RPMI8226 (cell line): ENCODE results near the gene ACSM4.
"Not testable (repeated sequence)": the region's sequence is repeated elsewhere in the genome, so short reads cannot be mapped to it uniquely, and the experiment has no call there.

Experiments used
- DNase-seq: peaks from one replicate; pipeline ENCODE4 v3.0.0-alpha.2; 2015

Gene ACSM4

DNA sequence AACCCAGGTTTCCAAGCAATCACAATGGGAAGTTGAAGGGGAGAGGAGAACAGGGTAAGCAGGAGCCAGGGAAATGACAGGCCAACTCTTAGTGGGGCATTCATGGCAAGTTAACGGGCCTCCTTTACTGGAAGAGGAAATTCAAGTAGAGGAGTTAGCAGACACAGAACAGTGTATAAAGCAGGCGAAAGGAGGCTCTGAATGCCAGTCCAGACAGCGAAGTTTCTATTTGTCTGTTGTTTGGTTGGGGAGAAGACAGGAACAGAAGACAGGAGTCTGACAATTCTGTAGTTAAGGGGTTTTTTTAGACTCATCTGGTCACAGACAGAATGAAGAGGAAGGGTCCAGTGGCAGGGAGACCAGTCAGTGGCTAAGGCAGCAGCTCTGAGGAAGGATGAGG is at the start of gene ACSM4:
Gene ACSM4, plus strand, starts transcription at position 301 of the 400 bp plus-strand sequence. CDS start 260 bp downstream, outside the sequence.
- DNase-seq: no peak

DNA sequence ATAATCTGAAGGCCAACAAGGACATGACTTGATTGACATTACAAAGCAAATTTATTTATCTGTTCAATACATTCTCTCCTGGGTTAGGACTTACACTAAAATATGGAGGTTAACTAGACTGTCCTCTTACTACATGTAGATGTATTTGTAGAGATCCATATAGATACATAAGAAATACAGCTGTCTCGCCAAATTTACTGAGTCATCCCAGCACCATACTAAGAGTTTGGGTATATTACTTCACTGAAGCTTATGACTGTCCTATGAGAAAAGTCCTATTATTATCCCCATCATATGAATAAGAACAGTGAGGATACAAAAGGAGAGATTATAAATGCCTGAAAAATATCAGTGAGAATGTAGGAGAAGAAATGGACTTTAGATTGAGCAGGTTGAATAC is 44.8 kb upstream of the ACSM4 start:
- no peak for DNase-seq

- DNase-seq: no peak
Measured at GRCh38 chr12:7264538-7264937, 39.3 kb upstream of the ACSM4 start.

DNA sequence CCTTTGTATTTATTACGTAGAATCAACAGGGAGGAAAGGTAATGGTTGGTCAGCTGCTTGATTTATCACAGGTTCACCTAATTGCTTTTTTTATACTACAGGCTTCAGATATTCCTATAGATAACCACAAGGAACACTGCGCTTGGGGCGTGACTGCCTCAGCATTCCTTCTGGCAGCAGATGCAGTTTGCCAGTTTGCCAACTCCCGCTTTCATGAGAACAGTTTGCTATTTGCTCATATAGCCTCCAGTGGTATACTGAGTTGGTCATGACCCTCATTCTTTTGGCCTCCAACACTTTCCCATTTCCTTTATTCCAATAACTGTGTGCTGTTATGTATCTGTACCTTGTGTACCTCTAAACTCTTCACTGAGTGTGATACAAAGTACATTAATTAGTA is 38.6 kb upstream of the ACSM4 start:
- no peak for DNase-seq

- no peak for DNase-seq
Measured at GRCh38 chr12:7269273-7269672, 34.6 kb upstream of the ACSM4 start.

DNA sequence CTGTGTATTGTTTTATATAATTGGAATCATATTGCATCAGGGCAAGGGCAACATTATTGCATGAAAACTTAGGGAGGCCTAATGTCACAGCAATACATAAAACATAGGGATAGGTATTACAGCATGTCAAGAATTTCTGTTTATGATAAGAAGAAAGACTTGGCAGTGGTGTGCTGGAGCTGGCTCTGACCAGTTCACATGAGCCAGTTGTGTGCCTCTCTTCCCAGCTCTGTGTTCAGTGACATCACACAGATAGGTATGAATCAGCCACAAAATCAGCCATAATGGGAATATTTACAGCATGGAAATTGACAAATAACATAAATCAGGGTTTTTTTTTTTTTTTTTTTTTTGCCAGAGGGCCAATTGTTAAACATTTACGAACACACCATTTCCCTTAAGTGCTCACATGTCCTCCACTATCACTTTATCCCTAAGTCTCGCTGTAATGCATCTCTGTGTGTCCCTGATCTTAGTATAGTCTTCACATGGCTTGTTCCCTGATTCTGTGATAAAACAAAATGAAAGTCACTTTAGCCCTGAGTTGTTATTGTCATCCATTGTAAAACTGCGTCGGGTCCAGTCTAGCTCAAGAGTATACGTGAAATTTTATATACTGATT is 31.9 kb upstream of the ACSM4 start:
- no peak for DNase-seq

DNA sequence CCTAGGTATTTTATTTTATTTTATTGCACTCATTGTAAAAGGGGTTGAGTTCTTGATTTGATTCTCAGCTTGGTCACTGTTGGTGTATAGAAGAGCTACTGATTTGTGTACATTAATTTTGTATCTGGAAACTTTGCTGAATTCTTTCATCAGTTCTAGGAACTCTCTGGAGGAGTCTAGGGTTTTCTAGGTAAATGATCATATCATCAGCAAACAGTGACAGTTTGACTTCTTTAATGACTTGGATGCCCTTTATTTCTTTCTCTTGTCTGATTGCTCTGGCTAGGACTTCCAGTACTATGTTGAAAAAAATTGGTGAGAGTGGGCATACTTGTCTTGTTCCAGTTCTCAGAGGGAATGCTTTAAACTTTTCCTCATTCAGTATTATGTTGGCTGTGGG is 28.4 kb upstream of the ACSM4 start:
- not testable (repeated sequence) for DNase-seq

GRCh38 chr12:7282844-7283243 is 21.0 kb upstream of the ACSM4 start:
- DNase-seq: no peak

DNA sequence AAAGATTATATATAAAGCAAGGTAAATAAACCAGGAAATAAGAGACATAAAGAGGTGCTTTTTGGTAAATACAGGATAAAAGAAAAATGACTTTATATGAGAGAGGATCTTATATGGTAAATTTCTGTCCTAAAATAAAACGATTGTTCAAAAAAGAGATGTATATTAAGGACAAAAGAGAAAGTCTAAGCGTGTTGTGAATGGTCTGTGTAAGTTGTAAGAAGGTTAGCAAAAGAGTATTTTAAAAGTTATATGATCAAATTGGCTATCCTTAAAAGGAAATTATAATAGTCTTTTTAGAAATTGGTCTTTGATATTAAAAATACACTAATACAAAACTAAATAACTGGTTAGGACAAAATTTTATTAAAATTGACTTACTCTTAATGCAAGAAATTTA is 14.1 kb upstream of the ACSM4 start:
- DNase-seq: no peak

- DNase-seq: not testable (repeated sequence)
Measured at GRCh38 chr12:7290588-7290987, 13.3 kb upstream of the ACSM4 start.

DNA sequence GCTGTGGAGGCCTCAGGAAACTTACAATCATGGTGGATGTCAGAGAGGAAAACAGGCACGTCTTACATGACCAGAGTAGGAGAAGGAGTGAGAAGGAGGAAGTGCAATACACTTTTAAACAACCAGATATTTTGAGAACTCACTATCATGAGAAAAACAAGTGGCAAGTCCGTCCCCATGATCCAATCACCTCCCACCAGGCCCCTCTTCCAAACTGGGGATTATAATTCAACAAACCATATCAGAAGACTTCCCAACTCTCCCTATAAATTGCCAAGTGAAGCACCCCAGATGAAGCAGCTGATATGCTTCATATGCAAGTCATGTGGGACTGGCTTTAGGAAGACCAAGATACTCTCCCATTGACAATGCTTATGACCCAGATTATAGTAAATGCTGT is 11.6 kb upstream of the ACSM4 start:
- no peak for DNase-seq

DNA sequence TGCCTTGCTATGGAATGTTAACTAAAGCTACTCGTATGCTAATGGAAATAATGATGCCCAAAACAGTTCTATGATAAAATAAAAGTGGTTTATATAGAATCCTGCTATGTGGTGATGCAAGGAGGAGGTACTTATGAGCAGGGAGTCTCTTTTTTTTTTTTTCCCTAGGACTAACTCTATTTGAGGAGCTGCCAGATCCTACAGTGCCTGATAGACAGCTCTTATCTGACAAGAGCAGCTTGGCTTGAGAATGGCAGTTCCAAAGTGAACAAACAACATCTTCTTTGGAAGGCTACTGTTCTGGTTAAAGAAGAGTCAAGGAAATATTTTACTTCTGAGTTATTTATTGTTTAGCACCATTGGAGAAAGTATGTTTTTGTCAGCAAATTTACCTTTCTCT is 10.2 kb upstream of the ACSM4 start:
- no peak for DNase-seq

GRCh38 chr12:7295529-7295928 is 8.3 kb upstream of the ACSM4 start:
- DNase-seq: no peak

DNA sequence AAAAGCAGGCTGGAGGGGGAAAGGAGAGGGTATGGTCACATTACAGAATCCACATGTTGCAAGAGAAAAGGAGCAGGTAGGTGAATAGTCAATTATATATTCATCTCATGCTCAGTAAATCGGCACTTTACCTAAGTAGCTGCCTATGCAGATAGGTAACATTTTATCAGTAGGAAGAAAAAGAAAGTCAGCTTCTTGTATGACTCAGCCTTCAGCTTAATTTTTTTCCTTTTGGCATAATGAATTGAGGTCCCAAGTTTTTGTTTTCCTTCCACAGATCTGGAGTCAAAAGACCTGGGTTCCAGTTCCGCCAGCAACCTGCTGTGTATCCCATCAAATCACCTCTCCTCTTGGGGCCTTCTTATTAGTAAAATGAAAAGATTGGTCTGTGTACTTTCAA is 6.0 kb upstream of the ACSM4 start:
- no peak for DNase-seq

DNA sequence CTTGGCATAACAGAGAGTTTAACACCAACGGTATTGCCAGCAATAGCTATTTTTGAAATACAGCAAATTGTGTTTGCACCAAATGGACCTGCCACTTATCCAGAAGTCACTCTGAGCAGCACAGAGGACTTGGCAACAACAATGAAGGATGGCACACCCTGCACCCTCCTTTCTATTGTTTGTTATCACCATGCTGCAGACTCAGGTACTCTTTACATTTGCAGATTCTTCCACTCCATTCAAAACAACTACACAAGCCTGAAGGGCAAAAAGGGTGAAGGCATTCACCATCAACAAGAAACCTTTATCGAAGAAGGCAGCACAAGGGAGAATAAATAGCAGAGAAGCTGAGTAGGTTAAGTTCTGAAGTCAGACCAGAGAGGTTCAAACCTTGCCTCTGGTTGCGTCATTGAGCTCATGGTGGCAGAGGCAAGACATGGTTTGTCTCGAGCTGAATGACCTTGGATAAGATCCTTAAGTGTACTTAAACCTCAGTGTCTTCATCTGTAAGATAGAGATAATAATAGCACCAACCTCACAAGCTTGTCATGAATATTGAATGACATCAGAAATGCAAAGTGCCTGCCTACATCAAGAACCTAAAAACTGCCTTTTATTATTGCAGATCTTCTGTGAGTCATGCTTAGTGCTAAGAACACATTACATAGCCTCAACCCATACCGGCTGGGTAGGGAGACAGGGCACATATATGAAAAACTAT is 1.4 kb upstream of the ACSM4 start:
- no peak for DNase-seq

GRCh38 chr12:7303230-7303629 is 642 bp upstream of the ACSM4 start:
- no peak for DNase-seq

GRCh38 chr12:7304456-7304855 is 584 bp downstream of the ACSM4 start:
- no peak for DNase-seq

DNA sequence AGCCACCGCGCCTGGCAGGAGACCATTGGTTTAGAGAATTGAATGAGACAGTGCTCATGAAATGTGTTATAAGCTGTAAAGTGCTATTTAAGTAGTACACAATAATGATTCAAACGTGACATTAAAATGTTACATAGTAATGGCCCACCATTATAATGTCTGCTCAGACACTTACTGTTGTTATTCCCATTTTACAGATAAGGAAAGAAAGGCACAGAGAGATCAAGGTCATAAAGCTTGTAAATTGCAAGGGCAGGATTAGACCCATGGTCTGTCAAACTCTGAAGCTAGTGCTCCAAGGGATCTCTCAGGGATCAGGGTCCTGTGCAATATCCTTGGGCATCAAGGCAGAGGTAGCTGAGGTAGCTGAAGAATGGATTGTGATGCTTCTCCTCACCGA is 6.2 kb downstream of the ACSM4 start:
- no peak for DNase-seq

GRCh38 chr12:7319930-7320329 is 16.1 kb downstream of the ACSM4 start:
- no peak for DNase-seq

- DNase-seq: no peak
Measured at GRCh38 chr12:7321624-7322023, 17.8 kb downstream of the ACSM4 start.

GRCh38 chr12:7322599-7322998 is 18.7 kb downstream of the ACSM4 start:
- DNase-seq: no peak

DNA sequence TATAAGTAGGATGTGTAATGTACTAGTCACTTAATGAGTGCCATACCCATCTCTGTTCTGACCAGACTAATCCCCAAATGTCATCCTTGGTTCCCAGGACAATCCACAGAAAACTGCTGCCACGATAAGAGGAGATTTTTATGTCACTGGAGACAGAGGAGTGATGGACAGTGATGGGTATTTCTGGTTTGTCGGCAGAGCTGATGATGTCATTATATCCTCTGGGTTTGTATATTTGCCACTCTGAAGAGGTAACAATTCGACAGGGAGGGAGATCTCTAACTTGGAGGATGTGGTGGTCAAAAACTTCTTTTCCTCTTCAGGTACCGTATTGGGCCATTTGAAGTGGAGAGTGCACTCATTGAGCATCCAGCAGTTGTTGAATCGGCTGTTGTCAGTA is 20.3 kb downstream of the ACSM4 start:
- DNase-seq: no peak

DNA sequence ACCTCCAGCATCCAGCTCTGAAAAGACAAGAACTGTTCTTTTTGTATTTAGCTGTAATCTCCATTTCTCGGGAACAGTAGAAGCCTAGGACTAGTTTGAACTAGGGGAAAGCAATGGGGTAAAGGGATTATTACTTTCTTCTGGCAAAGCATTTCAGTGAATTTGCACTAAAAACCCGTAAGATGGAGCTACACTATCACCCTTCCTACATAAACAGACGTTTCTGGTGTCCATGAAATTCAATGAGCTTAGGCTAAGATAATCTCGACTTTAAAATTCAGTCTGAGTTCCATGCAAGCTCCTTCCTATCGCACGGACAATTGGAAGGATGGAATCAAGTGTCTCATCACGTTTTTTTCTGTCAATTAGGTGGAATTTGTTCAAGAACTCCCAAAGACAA is 24.0 kb downstream of the ACSM4 start:
- no peak for DNase-seq

DNA sequence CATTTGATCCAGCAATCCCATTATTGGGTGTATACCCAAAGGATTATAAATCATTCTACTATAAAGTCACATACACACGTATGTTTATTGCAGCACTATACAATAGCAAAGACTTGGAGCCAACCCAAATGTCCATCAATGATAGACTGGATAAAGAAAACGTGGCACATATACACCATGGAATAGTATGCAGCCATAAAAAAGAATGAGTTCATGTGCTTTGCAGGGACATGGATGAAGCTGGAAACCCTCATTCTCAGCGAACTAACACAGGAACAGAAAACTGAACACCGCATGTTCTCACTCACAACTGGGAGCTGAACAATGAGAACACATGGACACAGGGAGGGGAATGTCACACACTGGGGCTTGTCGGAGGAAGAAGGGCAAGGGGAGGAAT is 33.9 kb downstream of the ACSM4 start:
- DNase-seq: not testable (repeated sequence)

DNA sequence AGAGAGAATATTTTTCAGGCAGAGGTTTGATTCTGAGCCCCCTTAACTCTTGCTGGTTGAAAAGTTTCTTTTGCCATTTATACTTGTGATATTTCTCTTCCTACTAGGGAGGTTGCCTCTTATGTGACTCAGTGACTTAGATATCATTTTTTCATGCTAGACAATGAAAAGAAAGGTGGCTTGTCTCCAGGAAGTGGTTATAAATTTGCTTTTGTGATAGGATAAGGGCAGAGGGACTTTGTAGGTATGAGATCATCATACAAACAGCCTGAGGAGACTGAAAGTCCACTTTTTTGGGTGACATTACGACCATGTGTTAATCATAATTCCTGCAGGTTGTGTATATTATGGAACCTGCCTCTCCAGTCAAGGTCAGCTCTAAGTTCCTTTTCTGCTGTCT is 35.8 kb downstream of the ACSM4 start:
- DNase-seq: no peak
